HG03469 (cell line): ENCODE results near the gene CRKL.

Source experiments
- ATAC-seq: cut with Tn5 transposase; IDR thresholded peaks from one replicate; pipeline ENCODE4 v1.9.1; 2021; ENCODE audit warnings: mild to moderate bottlenecking, moderate library complexity, moderate number of reproducible peaks; ENCODE audit not compliant: unreplicated experiment

CRKL gene

GRCh38 chr22:20949698-20950183, 32.5 kb downstream of the CRKL start:
- no peak for ATAC-seq

- ATAC-seq = no peak
These were observed 34.1 kb downstream of the CRKL start for GRCh38 chr22:20951151-20951931.

GRCh38 chr22:20951932-20952380, 34.7 kb downstream of the CRKL start:
- no peak for ATAC-seq

GRCh38 chr22:20952544-20953341, 35.5 kb downstream of the CRKL start:
- no peak for ATAC-seq

GRCh38 chr22:20953342-20953608, 36.1 kb downstream of the CRKL start:
- no peak for ATAC-seq

GRCh38 chr22:20953668-20954500, 36.7 kb downstream of the CRKL start:
- ATAC-seq = no peak

GRCh38 chr22:20955548-20955947, 38.3 kb downstream of the CRKL start:
- no peak for ATAC-seq

- ATAC-seq = no peak
These were observed 39.3 kb downstream of the CRKL start for GRCh38 chr22:20956258-20957101.

- no peak for ATAC-seq
These were observed 40.0 kb downstream of the CRKL start for GRCh38 chr22:20957102-20957682.

- ATAC-seq = no peak
These were observed 40.6 kb downstream of the CRKL start for GRCh38 chr22:20957683-20958431.

GRCh38 chr22:20959578-20960461, 42.6 kb downstream of the CRKL start:
- ATAC-seq = no peak

- ATAC-seq = no peak
These were observed 43.4 kb downstream of the CRKL start for GRCh38 chr22:20960609-20961008.

GRCh38 chr22:20962491-20962945, 45.3 kb downstream of the CRKL start:
- no peak for ATAC-seq

GRCh38 chr22:20963201-20964052, 46.2 kb downstream of the CRKL start:
- ATAC-seq = no peak

- no peak for ATAC-seq
These were observed 47.0 kb downstream of the CRKL start for GRCh38 chr22:20964090-20964798.

- no peak for ATAC-seq
These were observed 47.5 kb downstream of the CRKL start for GRCh38 chr22:20964799-20965103.
